K562 (cell line): ENCODE measurements around the gene VBP1. TPM values are rescaled to one million over a fixed set of nuclear protein-coding genes. Genes with fewer than 3 reads are reported as not detected.

Source experiments
- ATAC-seq: fragments of 200-7000 bp; cut with Tn5 transposase; 3 replicates; pipeline ENCODE4 v1.9.1; 2020; ENCODE audit warnings: moderate library complexity
- BruUV-seq: library from RNA; stranded (reverse); fragments of 400-500 nt; replicated peaks from 2 replicates; lab custom pipeline; 2021; lab: Mats Ljungman, UMichigan
- CTCF ChIA-PET: fragments of 300-600 bp; formaldehyde crosslinking; extraction: SDS; loops from one replicate; lab custom pipeline; 2021; ENCODE audit warnings: low intra/inter-chr PET ratio; lab: Yijun Ruan, JAX
- POLR2A ChIA-PET: fragments of 300-600, 350-650 bp; sonication (Branson Sonifier 250); formaldehyde crosslinking; extraction: SDS; loops from one replicate; lab custom pipeline; 2021; ENCODE audit warnings: antibody characterized with exemption, inconsistent platforms; lab: Yijun Ruan, JAX
- DNase-seq, 4 experiments: peaks; one replicate each; pipeline versions ENCODE4 v3.0.0 to v3.0.0-alpha.2; 2011 to 2018; ENCODE audit warnings: low spot score in 3 of 4, mixed read lengths in 3 of 4; ENCODE audit errors: extremely low read depth in 1 of 4
- FAIRE-seq: peaks from 2 replicates; lab custom pipeline; 2011; peaks lifted over from hg19 to GRCh38; lab: Jason Lieb, UNC
- H2AFZ ChIP-seq: 2 replicates; pipeline ENCODE4 v1.6.0; 2011; ENCODE audit warnings: low read depth, low read length, control low read depth, inconsistent platforms
- H3K27ac ChIP-seq: fragments of 200-600 bp; 3 replicates; pipeline ENCODE4 v1.8.0; 2011; ENCODE audit warnings: low read depth, mild to moderate bottlenecking, control low read depth, inconsistent platforms, low read length, moderate library complexity, mixed read lengths; ENCODE audit errors: extremely low read depth
- H3K27me3 ChIP-seq, 2 experiments: fragments of 300-600 bp in 1 of 2; 2 replicates in 1 of 2; 3 replicates in 1 of 2; pipeline versions ENCODE4 v1.6.0 to v1.8.0; 2011; ENCODE audit warnings: inconsistent platforms in 2 of 2, low read length in 2 of 2, mild to moderate bottlenecking in 1 of 2, mixed read lengths in 1 of 2, moderate library complexity in 1 of 2; ENCODE audit not compliant: control insufficient read depth in 2 of 2, insufficient read depth in 2 of 2
- H3K36me3 ChIP-seq: fragments of 300-600 bp; 3 replicates; pipeline ENCODE4 v1.8.0; 2011; ENCODE audit warnings: mild to moderate bottlenecking, low read length, inconsistent platforms; ENCODE audit not compliant: control insufficient read depth, insufficient read depth
- H3K4me1 ChIP-seq, 2 experiments: fragments of 200-600 bp in 1 of 2; replicated peaks in 1 of 2; 2 replicates in 1 of 2; 3 replicates in 1 of 2; pipeline versions ENCODE4 v1.5.1 to v1.8.0; 2011; ENCODE audit warnings: inconsistent platforms in 2 of 2, low read length in 2 of 2, mild to moderate bottlenecking in 1 of 2, mixed read lengths in 1 of 2, moderate library complexity in 1 of 2; ENCODE audit not compliant: control insufficient read depth in 2 of 2, insufficient read depth in 2 of 2
- H3K4me2 ChIP-seq: 2 replicates; pipeline ENCODE4 v1.6.1; 2011; ENCODE audit warnings: low read length, control low read depth, inconsistent platforms, mixed read lengths; ENCODE audit not compliant: insufficient read depth
- H3K4me3 ChIP-seq: fragments of 200-600 bp; sonication (generic), shearing (Covaris generic); 2 replicates; pipeline ENCODE4 v1.5.1; 2016; ENCODE audit warnings: control low read depth, inconsistent platforms
- H3K79me2 ChIP-seq: fragments of 200-600 bp; 3 replicates; pipeline ENCODE4 v1.8.0; 2011; ENCODE audit warnings: low read length, inconsistent platforms; ENCODE audit not compliant: control insufficient read depth, insufficient read depth
- H3K9ac ChIP-seq, 2 experiments: 2 replicates each; pipeline versions ENCODE4 v1.6.0 to v1.6.1; 2011; ENCODE audit warnings: low read depth in 2 of 2, low read length in 2 of 2, control low read depth in 1 of 2, inconsistent platforms in 1 of 2, mild to moderate bottlenecking in 1 of 2, mixed read lengths in 1 of 2; ENCODE audit not compliant: insufficient read depth in 1 of 2
- H3K9me1 ChIP-seq: one replicate; pipeline ENCODE4 v1.6.0; 2011; ENCODE audit warnings: inconsistent platforms, mild to moderate bottlenecking, low read length, moderate library complexity; ENCODE audit not compliant: control insufficient read depth, insufficient read depth
- H3K9me3 ChIP-seq: replicated peaks from 2 replicates; pipeline ENCODE4 v1.5.1; 2011; ENCODE audit warnings: low read depth, low read length, inconsistent platforms; ENCODE audit not compliant: control insufficient read depth, insufficient read depth
- H4K20me1 ChIP-seq: replicated peaks from 2 replicates; pipeline ENCODE4 v1.6.1; 2011; ENCODE audit warnings: low read length, inconsistent platforms, mixed read lengths; ENCODE audit not compliant: control insufficient read depth, insufficient read depth
- CUX1 ChIP-seq: fragments of 200-800 bp; sonication (Bioruptor generic); IDR thresholded peaks from 2 replicates; pipeline ENCODE4 v1.6.1; 2016; ENCODE audit warnings: missing genetic modification characterization, missing compliant biosample characterization
- TBL1XR1 ChIP-seq, 2 experiments: IDR thresholded peaks; 2 replicates each; pipeline ENCODE4 v1.6.1; 2012; ENCODE audit warnings: improper control_type of control experiment in 2 of 2, low read length in 2 of 2, mild to moderate bottlenecking in 1 of 2
- WGBS: fragments of 100-300 bp; shearing (Covaris generic); methylation state at CpG from one replicate; pipeline ENCODE4 v1.1.6; 2016; ENCODE audit warnings: low coverage, mixed read lengths; ENCODE audit not compliant: insufficient coverage; ENCODE audit errors: missing lambda C conversion rate; 5-methylcytosine and 5-hydroxymethylcytosine counted together
- in situ Hi-C: fragments of 300-500 bp; cut with MboI; formaldehyde crosslinking; loops from 4 replicates; pipeline ENCODE4 v1.15.0; 2018; ENCODE audit warnings: inconsistent platforms, mixed read lengths
- intact Hi-C: fragments of 100-400 bp; cut with micrococcal nuclease; formaldehyde crosslinking; loops from 2 replicates; pipeline ENCODE4 v1.14.2; 2022
- polyA plus RNA-seq, 8 experiments: library from polyadenylated mRNA; depleted of rRNA in 4 of 8; stranded (reverse) in 5 of 8; unstranded in 3 of 8; fragments of >200 nt; fragmentation: Nextera tagmentation in 2 of 8; fragmentation: Illumina TruSeq in 1 of 8; extraction: Ambion mirVana in 2 of 8; extraction: Trizol in 1 of 8; gene quantifications; 2 replicates each; pipeline versions ENCODE4 v1.2.1 to v1.2.3, GENCODE V29; 2011 to 2014; ENCODE audit warnings: inconsistent platforms in 1 of 8, missing spikeins in 1 of 8
- total RNA-seq, 7 experiments: library from RNA; depleted of rRNA in 6 of 7; stranded (reverse); fragments of >200 nt in 6 of 7; fragmentation: Illumina TruSeq in 2 of 7; extraction: Trizol in 2 of 7; gene quantifications; 2 replicates each; pipeline versions ENCODE4 v1.2.1 to v1.2.3, GENCODE V29; 2011 to 2021; ENCODE audit warnings: low replicate concordance in 1 of 7
- TF ChIP-seq, protein P1 (sequence below): fragments of 450-650 bp; IDR thresholded peaks from 2 replicates; pipeline ENCODE4 v1.6.1; 2016

Gene VBP1
- total and polyA plus RNA-seq, 9 of the 15 experiments (the other 6 are each of a cell fraction or from before 2014, with no cell fraction given): 83.2 to 263 (median 151) TPM

DNA sequence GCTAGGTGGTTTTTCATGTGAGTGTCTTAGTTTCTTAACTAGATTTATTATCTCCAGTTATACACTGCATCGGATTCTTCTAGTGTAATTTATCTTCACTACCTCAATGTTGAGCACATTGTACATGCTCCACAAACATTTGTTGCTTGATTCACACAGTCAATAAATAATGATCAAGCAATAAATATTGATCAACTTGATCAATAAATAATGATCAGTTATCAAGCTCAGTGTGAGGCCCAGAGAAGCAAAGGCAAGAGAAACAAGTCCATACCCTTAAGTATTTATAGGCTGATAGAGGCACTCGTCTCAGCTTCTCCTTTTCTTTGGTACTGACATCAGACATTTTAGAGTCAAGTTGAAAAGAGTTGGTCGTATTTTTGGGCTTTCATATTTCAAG is 5.1 kb upstream of the VBP1 start:
- no peak overlapping the region for H3K9ac ChIP-seq
- in situ Hi-C loops (no loop called here), intact Hi-C loops (no loop called here)
- no peak overlapping the region for H2AFZ ChIP-seq
- 6% methylated on average over 3 of the region's 3 CpGs for WGBS
- ChIA-PET POLR2A (interaction anchor here (1.4 kb wide), 1 partner anchor 10 kb away, joined by 4 read pairs; no protein-coding TSS in a partner anchor), CTCF (no interaction called here)
- no peak overlapping the region for H3K4me3 ChIP-seq
- ATAC-seq (no peak), DNase-seq (no peak), FAIRE-seq (no peak)
- H3K9me3 ChIP-seq: no peaks in the 10 kb centered on the region
- H3K4me1 ChIP-seq: peaks cover 0 to 7% of the 10 kb centered on the region in 2 experiments; a peak in 2 of 5 replicates
- H4K20me1 ChIP-seq: no peaks in the 10 kb centered on the region
- no peaks in the 10 kb centered on the region for H3K36me3 ChIP-seq
- H3K27ac ChIP-seq: no peak overlapping the region
- H3K79me2 ChIP-seq: no peaks in the 10 kb centered on the region
- TF ChIP-seq, protein P1, sequence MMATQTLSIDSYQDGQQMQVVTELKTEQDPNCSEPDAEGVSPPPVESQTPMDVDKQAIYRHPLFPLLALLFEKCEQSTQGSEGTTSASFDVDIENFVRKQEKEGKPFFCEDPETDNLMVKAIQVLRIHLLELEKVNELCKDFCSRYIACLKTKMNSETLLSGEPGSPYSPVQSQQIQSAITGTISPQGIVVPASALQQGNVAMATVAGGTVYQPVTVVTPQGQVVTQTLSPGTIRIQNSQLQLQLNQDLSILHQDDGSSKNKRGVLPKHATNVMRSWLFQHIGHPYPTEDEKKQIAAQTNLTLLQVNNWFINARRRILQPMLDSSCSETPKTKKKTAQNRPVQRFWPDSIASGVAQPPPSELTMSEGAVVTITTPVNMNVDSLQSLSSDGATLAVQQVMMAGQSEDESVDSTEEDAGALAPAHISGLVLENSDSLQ: no peak
- peak; percentile 95 for TF ChIP-seq CUX1 (CRISPR knock-in tag)
- TF ChIP-seq TBL1XR1 (IDR thresholded peaks at IDR 0.05; ENCODE audit: low read length in 2 of 2): no peak
- no peak overlapping the region for H3K4me2 ChIP-seq
- no peaks in the 10 kb centered on the region for H3K9me1 ChIP-seq
- no peaks in the 10 kb centered on the region for H3K27me3 ChIP-seq
- no TSS peak for BruUV-seq
